Stimulated activated CD8-positive, alpha-beta memory T cell treated with anti-CD3 and anti-CD28 coated beads, Interleukin-15, amount 100 ng/mL, for 1 hour (primary cell): ENCODE results near the gene SRSF4.
"Not testable (repeated sequence)": the region's sequence is repeated elsewhere in the genome, so short reads cannot be mapped to it uniquely, and the experiment has no call there.

ENCODE experiments used
- DNase-seq: peaks from one replicate; pipeline ENCODE4 v3.0.0-alpha.2; 2020; ENCODE audit warnings: low read depth

SRSF4 gene

DNA sequence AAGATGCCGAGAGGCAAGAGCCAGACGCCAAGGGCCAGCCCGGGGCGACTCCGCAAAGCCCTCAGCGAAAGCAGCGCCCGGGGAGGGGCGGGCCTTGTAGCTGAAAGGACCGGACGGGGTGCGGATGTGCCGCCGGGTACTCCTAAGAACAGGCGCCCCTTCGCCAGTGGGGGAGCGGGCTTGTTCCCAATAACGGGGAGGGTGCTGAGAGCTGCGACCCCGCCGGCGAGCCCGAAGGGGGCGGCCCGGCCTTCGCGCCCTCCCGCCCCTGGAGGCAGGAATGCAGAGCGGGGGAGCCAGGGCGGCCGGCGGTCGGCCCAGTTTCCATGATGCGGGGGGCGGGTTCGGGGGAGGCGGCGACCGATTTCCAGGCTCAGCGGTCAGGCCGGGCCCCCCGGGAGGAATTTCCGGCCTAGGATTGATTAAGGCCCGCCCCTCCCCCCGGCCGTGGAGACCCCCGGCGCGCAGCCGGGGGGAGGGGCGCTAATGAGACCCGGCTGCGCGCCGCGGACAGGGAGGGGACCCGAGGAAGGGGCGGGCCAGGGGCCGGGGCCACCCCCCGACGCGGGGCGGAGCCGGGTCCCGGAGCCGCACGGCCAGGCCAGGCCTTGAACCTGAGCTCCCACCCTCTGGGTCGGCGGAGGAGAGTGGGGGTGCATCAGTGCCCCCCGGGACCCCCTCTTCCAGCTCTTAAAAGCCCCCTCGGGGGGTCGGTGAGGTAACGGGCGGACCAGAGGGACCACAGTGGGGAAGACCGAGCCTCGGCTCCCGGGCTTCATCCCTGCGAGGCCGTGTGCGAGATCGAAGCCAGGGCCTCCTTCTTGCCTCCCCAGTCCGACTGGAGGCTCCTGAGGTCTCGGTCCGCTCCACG is 57.1 kb downstream of the SRSF4 start:
- peak; percentile 39 for DNase-seq

DNA sequence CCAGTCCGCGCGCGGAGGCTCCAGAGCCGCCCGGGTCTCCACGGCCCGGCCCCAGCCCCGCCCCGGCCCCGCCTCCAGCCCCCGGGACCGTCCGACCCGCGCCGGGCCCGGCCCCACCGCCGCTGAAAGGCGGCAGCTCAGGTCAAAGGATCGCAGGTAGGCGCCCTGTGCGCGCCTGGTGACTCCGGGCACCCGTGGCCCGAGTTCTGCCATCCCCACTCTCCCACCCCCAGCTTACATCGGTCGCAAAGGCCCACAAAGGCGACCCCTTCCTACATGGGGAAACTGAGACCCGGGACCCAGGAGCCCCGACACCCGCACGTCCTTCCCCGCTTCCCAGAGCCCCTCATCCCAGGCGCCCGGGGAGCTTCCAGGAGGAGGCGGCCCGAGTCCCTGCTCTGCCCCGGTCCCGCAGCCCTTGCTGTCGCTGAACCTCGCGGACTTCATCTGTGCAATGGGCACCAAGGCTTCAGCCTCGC is 57.8 kb downstream of the SRSF4 start, which contains the start of gene TMEM200B:
TMEM200B (minus strand) TSS at position 17 of the 479 bp plus-strand sequence. CDS start 2,075 bp downstream, outside the sequence.
- DNase-seq, result no peak

DNA sequence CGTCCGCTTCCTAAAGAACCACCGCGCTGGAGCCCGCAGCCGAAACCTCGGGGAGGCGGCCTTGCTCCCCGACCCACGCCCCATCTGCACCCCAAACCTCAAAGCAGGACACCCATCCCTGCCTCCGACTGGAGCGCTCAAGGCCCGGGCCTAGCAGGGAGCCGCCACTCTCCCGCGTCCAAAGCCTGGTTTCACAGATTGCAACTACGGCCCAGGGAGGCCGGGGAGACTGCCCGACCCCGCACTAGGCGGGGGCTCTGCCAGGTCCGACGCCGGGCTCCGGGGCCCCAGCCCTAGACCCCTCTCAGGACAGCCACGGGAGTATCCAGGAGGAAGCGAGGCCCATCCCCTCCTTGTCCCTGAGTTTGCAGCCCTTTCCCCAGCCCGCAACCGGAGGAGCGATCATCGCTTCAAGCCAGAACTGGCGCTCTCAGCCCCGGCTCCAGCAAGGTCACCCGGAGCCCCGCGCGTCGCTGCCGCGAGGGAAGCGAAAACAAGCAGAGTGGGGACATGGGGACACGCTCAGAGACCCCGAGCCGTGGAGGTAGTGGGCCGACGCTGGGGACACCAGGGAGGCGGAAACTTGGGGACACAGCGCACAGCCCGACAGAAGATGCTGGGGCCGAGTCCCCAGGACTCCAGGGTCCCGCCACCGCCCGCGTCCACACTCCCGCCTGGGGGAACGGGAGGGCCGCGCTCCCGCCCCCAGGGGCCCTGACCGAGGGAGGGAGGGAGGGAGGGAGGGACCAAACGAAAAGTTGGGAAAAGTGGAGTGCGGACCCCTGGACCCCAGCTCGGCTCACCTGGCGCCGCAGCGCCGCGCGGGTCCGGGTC is 58.4 kb downstream of the SRSF4 start:
- DNase-seq, result no peak

DNA sequence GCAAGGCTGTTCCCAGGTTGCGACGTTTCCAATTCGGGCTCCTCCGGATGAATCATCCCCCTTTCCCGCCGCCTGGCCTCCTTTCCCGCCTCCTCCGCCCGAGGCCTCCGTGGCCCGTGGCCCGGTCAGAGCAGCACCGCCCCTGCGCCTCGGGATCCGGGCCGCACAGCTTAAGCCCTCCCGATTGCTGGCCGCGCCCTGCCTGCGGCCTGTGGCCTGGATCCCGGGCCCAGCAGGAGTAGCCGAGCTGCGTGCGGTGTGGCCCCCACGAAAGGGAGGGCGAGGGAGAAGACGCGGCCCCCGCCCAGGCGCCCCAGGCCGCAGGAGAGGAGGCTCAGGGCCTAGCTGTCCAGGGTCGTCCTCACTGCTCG is 59.0 kb downstream of the SRSF4 start:
- no peak for DNase-seq

DNA sequence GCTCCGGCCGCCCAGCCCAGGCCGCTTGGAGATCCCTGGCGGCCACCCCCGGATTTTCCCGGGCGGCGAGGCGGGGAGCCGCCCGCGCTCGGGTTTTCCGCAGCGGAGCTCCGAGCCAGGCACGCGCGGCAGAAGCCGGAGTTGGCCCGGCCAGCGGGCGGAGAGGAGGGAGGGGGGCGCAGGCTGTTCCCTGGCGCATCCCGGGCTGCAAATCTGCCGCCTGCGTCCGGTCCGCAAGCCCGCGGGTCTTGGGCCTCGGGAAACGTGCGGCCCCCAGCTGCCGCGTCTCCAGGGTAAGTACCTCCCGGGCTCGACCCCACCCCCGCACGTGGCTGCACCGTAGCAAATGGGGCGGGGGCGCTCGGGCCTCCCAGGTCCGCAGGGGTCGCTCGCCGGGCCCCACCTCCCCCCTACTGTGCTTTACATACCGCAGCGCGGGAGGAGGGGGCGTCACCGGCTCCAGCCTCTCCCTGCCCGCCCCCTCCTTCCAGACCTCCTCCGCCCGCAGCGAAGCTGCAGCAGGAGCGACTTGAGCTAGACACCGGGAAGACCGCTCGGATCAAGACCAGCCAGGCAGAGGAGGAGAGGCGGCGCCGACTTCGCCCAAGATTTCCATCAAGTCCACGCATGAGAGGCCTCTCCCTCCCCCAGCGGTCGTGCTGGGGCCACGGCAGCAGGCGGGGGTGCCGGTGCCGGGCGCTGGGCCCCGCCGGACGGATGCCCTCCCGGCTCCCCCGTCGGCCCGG is 59.6 kb downstream of the SRSF4 start:
- no peak for DNase-seq

DNA sequence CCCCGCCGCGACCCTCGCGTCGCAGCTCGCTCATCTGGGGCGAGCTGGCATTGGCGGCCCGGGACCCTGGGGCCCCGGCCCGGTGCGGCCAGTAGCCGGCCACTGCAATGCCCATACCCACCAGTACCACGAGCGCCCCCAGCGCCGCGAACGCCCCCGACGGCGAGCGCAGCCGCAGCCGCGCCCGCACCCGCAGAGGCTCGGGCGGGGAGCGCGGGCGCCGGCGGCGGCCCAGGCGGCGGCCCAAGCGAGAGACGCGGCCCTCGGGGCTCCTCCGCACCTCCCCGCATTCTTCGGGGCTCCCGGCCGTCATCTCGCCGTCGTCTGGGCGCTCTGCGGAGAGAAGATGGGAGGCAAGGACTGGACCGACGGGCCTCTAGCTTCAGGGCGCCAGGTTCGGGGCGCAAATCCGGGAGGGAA is 60.2 kb downstream of the SRSF4 start:
- DNase-seq, result no peak

DNA sequence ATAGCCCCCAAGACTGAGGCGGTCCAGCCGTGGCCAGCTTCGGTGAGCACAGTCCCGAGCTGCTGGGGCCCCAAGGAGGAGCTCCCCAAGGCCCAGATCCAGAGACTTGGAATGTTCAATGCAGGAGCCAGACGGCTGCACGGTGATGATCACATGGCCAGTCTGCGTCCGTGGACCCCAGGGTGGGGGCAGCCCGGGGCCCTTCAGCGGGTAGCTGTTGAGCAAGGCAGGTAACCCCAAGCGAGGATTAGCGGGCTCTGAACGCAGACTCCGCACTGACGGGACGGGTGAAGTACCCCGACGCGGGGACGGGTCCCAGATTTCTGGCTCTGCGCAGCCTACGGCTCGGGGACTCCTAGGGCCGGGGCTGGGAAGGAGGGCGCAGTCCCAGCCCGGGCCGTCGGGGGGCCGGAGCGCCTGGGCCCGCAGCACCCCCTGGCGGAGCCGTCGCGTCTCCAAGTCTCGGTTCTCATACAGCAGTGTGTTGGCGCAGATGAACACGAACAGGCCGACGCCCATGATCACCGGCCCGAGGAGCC is 60.7 kb downstream of the SRSF4 start:
- DNase-seq, result peak; percentile 34

DNA sequence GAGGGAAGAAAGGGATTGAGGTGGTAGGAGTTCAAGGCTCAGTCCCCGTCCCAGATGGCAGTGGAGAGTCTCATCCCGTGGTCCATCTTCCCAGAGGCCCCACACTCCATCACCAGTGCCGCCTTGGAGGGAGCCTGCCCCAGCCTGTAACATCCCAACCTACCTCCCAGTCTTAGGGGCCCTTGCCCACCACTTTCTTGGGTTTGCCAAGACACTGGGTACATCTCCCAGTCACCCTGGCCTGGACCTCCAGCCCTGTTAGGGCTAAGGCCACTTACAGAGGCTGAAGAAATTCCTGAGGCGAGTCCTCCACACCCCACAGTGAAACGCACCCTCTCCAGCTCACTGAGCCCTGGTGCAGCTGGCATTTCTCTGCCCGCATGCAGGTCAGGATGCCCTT is 61.3 kb downstream of the SRSF4 start:
- no peak for DNase-seq

DNA sequence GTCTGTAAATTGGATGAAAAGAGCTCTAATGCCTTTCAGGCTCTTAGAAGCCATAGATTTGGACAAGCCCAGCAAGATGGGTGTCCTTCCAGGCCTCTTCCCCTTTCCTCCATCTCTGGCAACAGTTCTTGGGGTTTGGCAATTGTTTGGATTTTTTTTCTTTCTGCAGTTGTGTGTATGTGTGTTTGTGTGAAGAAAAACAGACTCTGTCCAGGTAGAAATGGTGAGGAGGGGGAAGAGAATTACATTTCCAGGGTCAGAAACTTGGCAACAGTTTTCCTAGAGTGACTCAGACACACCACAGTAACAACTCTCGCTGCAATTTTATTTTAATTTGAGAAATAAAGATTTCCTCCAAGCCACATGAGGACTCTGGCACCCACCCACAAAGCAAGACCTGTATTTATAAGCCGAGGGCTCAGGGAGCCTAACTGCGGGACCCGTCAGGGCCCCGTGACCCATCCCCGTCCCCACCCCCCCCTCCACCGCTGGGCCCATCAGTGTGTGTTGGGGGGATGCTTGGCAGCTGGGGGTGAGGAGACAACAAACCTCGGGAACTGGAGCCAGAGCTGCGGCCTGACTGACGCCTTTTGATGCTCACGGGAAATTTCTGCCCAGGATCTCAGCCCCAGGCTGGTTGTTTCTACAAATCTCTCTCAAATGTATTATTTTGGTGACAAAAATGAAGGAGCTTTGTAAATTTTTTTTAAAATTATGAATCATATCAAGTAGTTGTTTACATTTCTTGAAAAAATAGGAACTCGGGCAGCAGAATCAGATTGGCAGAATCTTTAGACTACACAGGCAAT is 62.4 kb downstream of the SRSF4 start:
- no peak for DNase-seq

DNA sequence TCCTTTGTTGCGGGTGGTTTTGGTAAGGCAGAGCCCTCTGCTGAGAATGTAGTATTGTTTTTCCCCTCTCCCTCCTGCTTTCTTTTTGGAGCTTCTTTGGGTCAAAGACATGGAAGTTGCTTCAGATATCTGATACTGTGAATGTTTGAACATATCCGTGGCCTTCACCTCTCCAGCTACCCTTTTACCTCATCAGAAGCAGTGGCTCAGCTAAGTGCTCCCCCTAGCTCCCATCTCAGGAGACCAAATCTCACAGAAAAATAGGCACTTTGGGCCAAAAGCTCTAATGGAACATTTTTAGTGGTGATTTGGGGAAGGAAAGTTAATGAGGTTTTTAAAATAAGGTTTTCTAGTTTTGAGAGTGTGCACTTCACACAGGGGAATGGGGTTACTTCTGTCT is 64.3 kb downstream of the SRSF4 start:
- DNase-seq, result no peak

DNA sequence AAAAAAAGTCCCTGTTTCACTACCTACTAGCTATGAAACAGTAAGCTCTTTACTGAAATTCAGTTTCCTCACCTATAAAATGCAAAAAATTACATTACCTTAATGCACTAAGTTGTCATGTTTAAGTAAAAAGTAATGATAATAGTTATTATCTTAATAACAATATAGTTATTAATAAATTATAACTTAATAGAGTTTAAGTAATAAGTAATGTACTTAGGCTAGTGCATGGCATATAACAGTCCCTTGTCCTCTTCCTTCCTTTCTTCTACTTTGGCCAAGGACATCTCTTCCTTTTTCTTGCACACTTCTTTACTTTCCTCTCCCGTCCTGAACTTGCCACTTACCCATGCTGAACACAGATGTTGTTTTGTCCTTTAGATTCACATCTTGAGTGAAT is 67.0 kb downstream of the SRSF4 start:
- no peak for DNase-seq

DNA sequence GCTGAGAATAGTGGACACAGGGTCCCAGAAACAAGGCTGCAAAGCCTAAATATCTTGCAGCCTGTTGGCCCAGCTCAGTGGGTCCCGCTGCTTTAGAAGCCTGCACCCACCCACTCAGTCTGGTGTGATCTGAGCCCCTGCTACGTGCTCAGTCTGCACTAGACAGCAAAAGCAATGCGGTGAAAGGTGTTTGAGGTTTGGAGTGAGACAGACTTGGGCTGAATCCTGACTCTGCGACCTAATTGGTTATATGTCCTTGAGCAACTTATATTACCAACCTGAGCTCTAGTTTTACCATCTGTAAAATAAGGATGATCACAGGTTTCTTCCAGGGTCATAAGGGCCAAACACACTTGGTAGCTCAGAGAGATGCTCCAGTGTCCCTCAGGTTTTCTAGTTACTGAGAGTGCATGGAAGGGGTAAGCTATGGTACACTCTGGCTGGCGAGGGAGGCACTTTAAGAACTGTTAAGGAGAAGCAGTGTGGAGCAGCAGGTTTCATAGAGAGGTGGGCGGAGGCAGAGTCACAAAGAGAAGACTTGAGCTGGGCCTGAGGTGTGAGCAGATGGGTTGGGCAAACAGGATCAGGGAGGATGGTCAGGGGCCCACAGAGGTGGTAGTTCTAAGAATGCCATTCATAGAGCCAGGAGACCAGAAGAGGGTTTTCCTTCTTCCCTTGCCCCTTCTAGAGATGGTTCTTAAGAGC is 68.1 kb downstream of the SRSF4 start:
- no peak for DNase-seq

DNA sequence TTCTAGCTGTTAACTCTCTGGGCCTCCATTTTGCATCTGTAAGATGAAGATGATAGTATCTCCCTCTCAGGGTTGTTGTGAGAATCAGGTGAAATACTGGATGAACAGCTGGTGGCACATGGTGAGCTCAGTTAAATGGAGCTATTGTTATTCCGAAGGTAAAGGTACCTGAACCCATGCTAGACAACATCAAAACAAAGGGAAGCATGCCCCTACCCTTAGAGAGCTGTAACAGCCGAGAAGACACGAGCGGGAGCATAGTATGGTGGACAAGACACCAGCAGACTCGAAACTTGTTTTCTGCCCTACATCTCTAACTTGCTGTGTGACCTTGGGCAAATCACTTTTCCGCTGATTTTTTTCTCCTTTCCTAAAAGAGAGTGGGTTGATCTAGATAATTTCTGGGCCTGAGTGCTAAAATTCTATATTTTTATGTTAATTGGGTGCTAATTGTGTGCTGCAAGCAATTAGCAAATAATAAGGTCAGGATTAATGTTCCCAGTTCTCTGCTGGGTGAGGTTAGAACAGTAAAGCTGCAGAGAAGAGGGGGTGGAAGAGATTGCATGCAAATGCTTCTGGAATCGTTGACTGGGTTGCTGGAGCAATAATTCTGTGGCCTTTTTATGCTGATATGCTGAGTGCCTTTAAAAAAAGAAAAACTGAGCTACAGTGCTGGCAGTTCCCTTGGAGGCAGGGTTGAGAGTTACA is 68.8 kb downstream of the SRSF4 start:
- no peak for DNase-seq

DNA sequence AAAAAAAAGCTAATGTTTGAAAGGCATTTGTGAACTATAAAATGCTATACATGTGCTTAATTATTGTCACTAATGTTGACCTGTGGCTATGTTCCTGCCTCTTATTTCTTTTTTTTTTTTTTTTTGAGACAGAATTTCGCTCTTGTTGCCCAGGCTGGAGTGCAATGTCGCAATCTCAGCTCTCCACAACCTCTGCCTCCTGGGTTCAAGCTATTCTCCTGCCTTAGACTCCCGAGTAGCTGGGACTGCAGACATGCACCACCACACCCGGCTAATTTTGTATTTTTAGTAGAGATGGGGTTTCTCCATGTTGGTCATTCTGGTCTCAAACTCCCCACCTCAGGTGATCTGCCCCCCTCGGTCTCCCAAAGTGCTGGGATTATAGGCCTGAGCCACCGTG is 73.7 kb downstream of the SRSF4 start:
- not testable (repeated sequence) for DNase-seq

DNA sequence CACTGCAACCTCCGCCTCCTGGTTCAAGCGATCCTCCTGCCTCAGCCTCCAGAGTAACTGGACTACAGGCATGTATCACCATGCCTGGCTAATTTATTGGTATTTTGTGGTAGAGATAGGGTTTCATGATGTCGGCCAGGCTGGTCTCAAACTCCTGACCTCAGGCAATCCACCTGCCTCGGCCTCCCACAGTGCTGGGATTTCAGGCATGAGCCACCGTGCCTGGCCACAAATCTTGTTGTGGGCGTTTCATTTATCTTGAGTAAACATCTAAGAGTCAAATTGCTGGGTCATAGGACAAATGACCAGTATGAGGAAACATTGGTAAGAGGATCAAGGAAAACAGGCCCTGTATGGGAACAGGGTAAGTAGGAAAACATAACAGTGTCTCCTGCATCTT is 75.9 kb downstream of the SRSF4 start:
- DNase-seq, result no peak

DNA sequence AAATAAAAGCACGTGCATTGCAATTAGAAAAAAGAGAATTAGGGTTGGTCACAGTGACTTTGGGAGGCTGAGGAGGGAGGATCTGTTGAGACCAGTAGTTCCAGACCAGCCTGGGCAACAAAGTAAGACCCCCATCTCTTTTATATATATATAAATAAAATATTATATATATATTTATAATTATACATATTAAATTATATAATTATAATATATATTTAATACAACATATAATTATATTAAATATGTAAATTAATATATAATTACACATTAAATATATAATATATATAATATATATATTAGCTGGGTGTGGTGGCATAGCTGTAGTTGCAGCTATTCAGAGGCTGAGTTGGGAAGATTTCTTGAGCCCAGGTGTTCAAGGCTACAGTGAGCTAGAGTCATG is 81.2 kb downstream of the SRSF4 start:
- no peak for DNase-seq

DNA sequence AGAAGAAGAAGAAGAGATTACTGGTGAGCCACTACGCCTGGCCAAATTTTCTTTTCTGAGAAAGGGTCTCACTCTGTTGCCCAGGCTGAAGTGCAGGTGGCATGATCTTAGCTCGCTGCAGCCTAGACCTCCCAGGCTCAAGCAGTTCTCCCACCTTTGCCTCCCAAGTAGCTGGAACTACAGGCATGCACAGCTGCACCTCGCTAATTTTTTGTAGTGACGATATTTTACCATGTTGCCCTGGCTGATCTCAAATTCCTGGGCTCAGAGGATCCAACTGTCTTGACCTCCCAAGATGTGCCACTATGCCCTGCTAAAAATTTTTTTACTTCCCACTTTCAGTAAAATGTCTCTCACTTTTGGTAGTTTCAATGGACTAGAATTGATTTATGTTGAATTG is 82.4 kb downstream of the SRSF4 start:
- no peak for DNase-seq
